Smooth muscle cell (in vitro differentiated cells): ENCODE data around the gene TAF1B. TPM values are rescaled to one million over a fixed set of nuclear protein-coding genes. Genes with fewer than 3 reads are reported as not detected.

Experiments
- DNase-seq: peaks from one replicate; lab custom pipeline; 2025; ENCODE audit not compliant: unreplicated experiment; lab: John Stamatoyannopoulos, UW
- H2AFZ ChIP-seq: fragments of 200-600 bp; sonication (generic); 2 replicates; pipeline ENCODE4 v1.6.0; 2016; ENCODE audit warnings: antibody characterized with exemption, low read depth, mild to moderate bottlenecking
- H3F3A ChIP-seq: fragments of 200-600 bp; sonication (generic); 2 replicates; pipeline ENCODE4 v1.6.0; 2017; ENCODE audit warnings: antibody characterized with exemption, low read depth
- H3K27ac ChIP-seq: fragments of 200-600 bp; sonication (generic); 2 replicates; pipeline ENCODE4 v1.5.1; 2016; ENCODE audit warnings: low read depth, mild to moderate bottlenecking
- H3K27me3 ChIP-seq: fragments of 200-600 bp; sonication (generic); 2 replicates; pipeline ENCODE4 v1.6.1; 2016; ENCODE audit warnings: low read depth, mild to moderate bottlenecking
- H3K36me3 ChIP-seq: fragments of 200-600 bp; sonication (generic); 2 replicates; pipeline ENCODE4 v1.5.1; 2016; ENCODE audit warnings: low read depth
- H3K4me1 ChIP-seq: fragments of 200-600 bp; sonication (generic); 2 replicates; pipeline ENCODE4 v1.5.1; 2016; ENCODE audit warnings: low read depth
- H3K4me2 ChIP-seq: fragments of 200-600 bp; sonication (generic); 2 replicates; pipeline ENCODE4 v1.6.0; 2016; ENCODE audit warnings: mild to moderate bottlenecking
- H3K4me3 ChIP-seq: fragments of 200-600 bp; sonication (generic); 2 replicates; pipeline ENCODE4 v1.5.1; 2016; ENCODE audit warnings: mild to moderate bottlenecking
- H3K79me2 ChIP-seq: fragments of 200-600 bp; sonication (generic); 2 replicates; pipeline ENCODE4 v1.6.0; 2016; ENCODE audit warnings: low read depth, mild to moderate bottlenecking
- H3K9ac ChIP-seq: fragments of 200-600 bp; sonication (generic); 2 replicates; pipeline ENCODE4 v1.6.0; 2016; ENCODE audit warnings: low read depth
- H3K9me3 ChIP-seq: fragments of 200-600 bp; sonication (generic); replicated peaks from 2 replicates; pipeline ENCODE4 v1.5.1; 2016; ENCODE audit warnings: low read depth
- H4K20me1 ChIP-seq: fragments of 200-600 bp; sonication (generic); 2 replicates; pipeline ENCODE4 v1.6.0; 2016; ENCODE audit warnings: low read depth
- CTCF ChIP-seq: fragments of 200-600 bp; sonication (generic); IDR thresholded peaks from 2 replicates; pipeline ENCODE4 v1.5.1; 2017; ENCODE audit warnings: borderline replicate concordance, mild to moderate bottlenecking, antibody characterized with exemption; ENCODE audit not compliant: insufficient read depth, poor library complexity, severe bottlenecking
- WGBS: methylation state at CpG from one replicate; pipeline ENCODE4 v1.1.7; 2016; ENCODE audit warnings: low lambda C conversion rate; 5-methylcytosine and 5-hydroxymethylcytosine counted together
- polyA plus RNA-seq: library from polyadenylated mRNA; unstranded; fragments of >200 nt; fragmentation: Nextera tagmentation; extraction: Ambion mirVana; gene quantifications from 2 replicates; pipeline ENCODE4 v1.2.1, GENCODE V29; 2016
- total RNA-seq: library from RNA; depleted of rRNA; stranded (reverse); fragments of >200 nt; gene quantifications from 2 replicates; pipeline ENCODE4 v1.2.3, GENCODE V29; 2014

TAF1B gene
- total and polyA plus RNA-seq, 2 experiments from 2014 or later: 4.5 to 11.2 TPM

- peaks cover 10% of the 10 kb centered on the region for H3K4me1 ChIP-seq
- H3K9me3 ChIP-seq: no peaks in the 10 kb centered on the region
- no peaks in the 10 kb centered on the region for H3K36me3 ChIP-seq
- H3K27me3 ChIP-seq: no peaks in the 10 kb centered on the region
- no peak for DNase-seq
- TF ChIP-seq CTCF: no peak
- no peaks in the 10 kb centered on the region for H3F3A ChIP-seq
- H3K4me2 ChIP-seq: no peak overlapping the region
- H4K20me1 ChIP-seq: no peaks in the 10 kb centered on the region
- no peak overlapping the region for H3K27ac ChIP-seq
- no peak overlapping the region for H3K9ac ChIP-seq
- WGBS: 98% methylated on average over 17 of the region's 17 CpGs
- H3K4me3 ChIP-seq: no peak overlapping the region
- no peak overlapping the region for H2AFZ ChIP-seq
- no peaks in the 10 kb centered on the region for H3K79me2 ChIP-seq
These were observed 40.6 kb downstream of the TAF1B start for GRCh38 chr2:9883897-9884296.

- Histone ChIP-seq H3K27me3 (no peaks in the 10 kb centered on the region), H3K4me3 (no peak overlapping the region), H3F3A (no peaks in the 10 kb centered on the region), H3K9me3 (no peaks in the 10 kb centered on the region), H3K9ac (no peak overlapping the region), H3K4me2 (no peak overlapping the region), H3K36me3 (no peaks in the 10 kb centered on the region), H3K27ac (no peak overlapping the region), H2AFZ (no peak overlapping the region), H3K4me1 (peaks cover 12% of the 10 kb centered on the region), H3K79me2 (no peaks in the 10 kb centered on the region), H4K20me1 (no peaks in the 10 kb centered on the region)
- no peak for DNase-seq
- no peak for TF ChIP-seq CTCF
- 97% methylated on average over 6 of the region's 6 CpGs for WGBS
These were observed 41.2 kb downstream of the TAF1B start for GRCh38 chr2:9884436-9884835.

GRCh38 chr2:9885036-9885684 lies 41.9 kb downstream of the TAF1B start:
- Histone ChIP-seq H3K36me3 (no peaks in the 10 kb centered on the region), H4K20me1 (no peaks in the 10 kb centered on the region), H3K79me2 (no peaks in the 10 kb centered on the region), H3K4me3 (no peak overlapping the region), H3K27ac (no peak overlapping the region), H3K9ac (no peak overlapping the region), H3F3A (no peaks in the 10 kb centered on the region), H3K4me1 (peaks cover 19% of the 10 kb centered on the region), H2AFZ (no peak overlapping the region), H3K9me3 (no peaks in the 10 kb centered on the region), H3K4me2 (no peak overlapping the region), H3K27me3 (no peaks in the 10 kb centered on the region)
- no peak for DNase-seq
- 76% methylated on average over 4 of the region's 4 CpGs for WGBS
- TF ChIP-seq CTCF: no peak

GRCh38 chr2:9887513-9887912 lies 44.2 kb downstream of the TAF1B start:
- no peaks in the 10 kb centered on the region for H3K79me2 ChIP-seq
- no peak overlapping the region for H3K9ac ChIP-seq
- H3K4me1 ChIP-seq: peaks cover 23% of the 10 kb centered on the region
- H3K36me3 ChIP-seq: no peaks in the 10 kb centered on the region
- no peak overlapping the region for H3K27ac ChIP-seq
- no peak overlapping the region for H3K4me3 ChIP-seq
- H3K9me3 ChIP-seq: no peaks in the 10 kb centered on the region
- WGBS: 96% methylated on average over 1 of the region's 1 CpG
- no peaks in the 10 kb centered on the region for H3K27me3 ChIP-seq
- no peaks in the 10 kb centered on the region for H3F3A ChIP-seq
- DNase-seq: no peak
- H2AFZ ChIP-seq: no peak overlapping the region
- no peak for TF ChIP-seq CTCF
- no peak overlapping the region for H3K4me2 ChIP-seq
- H4K20me1 ChIP-seq: no peaks in the 10 kb centered on the region
